NCI-H82 (cell line): ENCODE measurements around the gene XXYLT1.

Source experiments
- DNase-seq: peaks from one replicate; lab custom pipeline; 2025; lab: John Stamatoyannopoulos, UW

The XXYLT1 gene

GRCh38 chr3:195184716-195185421, 86.1 kb downstream of the XXYLT1 start:
- no peak for DNase-seq

DNA sequence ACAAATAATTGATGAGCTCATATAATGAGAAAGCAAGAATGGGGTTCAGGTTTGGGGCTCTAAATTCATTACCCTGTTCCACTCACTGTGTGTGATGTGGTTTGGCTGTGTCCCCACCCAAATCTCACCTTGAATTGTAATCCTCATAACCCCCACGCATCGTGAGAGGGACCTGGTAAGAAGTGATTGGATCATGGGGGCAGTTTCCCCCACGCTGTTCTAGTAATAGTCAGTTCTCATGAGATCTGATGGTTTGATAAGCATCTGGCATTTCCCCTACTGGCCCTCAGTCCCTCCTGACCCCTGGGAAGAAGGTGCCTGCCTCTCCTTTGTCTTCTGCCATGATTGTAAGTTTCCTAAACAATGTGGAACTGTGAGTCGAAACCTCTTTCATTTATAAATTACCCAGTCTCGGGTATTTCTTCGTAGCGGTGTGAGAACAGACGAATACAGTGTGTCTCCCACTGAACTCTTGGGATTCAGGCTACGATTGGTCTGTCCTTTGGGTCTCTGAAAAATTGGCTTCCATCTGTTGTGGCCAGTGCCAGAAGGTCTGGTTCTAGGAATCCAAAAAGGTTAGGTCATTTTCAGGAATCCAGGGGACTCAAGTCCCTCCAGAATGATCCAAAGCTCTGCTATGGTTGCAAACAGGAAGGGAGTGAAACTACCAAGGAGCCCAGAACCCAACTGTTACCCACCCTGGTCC, 87.7 kb downstream of the XXYLT1 start:
- no peak for DNase-seq

GRCh38 chr3:195182470-195182795, 88.5 kb downstream of the XXYLT1 start:
- DNase-seq = no peak

DNA sequence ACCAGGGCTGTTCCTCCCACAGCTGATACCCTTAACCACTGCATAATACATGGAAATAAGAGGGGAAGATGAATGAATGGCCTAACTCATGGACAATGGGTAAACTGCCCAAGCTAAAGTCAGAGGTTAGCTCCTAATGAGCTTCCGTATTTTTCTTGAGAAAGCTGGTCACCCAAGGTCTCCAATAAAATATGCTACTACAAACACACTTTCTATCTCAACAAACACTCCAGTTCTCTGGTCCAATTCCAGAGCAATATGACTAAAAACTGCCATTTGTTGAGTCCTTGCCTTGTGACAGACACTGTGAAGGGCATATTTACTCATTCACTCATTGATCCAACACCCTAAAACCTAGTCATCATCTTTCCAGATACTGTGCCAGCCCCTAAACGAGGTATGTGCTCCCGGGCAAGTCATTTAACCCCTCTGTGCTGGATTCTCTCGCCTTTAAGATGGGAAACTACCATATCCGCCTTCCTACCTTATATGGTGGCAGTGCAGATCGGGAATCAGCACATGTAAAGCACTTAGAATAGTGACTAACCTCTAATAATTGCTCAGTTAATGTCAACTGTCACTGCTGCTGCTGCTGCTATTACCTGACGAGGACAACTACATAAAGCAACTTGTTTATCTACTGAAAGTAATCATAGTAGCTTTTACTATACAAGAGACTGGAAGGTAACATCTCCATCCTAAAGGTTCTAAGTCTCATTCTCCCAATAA, 89.1 kb downstream of the XXYLT1 start:
- no peak for DNase-seq

DNA sequence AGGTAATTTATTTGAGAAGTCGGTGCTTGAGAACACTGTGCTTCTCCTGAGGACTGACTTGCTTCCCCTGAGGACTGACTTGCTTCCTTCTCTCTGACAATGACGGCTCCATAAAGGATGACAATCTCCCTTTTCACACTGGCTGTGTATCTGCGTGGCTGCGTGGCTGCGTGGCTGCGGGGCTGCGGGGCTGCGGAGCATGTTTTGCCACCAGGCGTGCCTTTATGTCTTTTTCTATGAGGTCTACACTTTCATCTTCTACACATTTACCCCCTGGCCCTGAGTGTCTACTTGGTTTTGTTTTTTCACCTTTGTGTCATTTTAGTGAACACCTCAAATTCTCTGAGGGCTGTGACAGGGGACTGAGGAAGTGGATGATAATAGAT, 89.9 kb downstream of the XXYLT1 start:
- no peak for DNase-seq

GRCh38 chr3:195180490-195181112, 90.4 kb downstream of the XXYLT1 start:
- DNase-seq = no peak

DNA sequence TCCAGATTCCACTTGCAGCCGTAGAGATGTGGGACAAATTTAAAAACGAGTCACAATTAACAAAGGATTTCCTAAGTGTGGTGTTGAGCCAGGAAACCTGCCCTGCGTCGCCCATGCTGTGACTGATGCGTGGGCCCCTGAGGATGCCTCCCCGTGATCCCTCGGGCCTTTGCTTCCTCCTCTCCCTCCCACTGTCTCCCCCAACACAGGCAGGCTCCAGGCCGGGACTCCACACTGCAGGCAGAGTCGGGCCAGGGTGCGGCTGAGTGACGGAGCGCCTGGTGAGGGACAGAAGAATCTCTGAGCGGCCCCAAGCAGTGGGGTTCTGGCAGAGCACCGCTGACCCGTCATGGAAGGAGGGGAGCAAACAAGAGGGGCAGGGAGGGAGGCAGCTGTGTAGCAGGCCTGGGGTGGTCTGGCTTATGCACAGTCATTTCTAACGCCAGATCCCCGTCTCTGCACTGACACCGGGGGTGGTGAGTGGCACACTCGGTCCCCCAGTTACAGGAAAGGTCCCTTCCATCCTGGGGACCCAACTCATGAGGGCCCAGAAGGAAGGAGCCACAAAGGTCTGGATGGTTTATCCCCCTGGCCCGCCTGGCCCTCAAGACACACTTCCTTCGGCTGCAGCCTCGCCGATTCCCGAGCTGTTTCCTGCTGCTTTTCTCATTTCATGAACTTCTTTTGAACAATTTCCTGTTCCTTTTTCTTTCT, 91.0 kb downstream of the XXYLT1 start:
- no peak for DNase-seq

DNA sequence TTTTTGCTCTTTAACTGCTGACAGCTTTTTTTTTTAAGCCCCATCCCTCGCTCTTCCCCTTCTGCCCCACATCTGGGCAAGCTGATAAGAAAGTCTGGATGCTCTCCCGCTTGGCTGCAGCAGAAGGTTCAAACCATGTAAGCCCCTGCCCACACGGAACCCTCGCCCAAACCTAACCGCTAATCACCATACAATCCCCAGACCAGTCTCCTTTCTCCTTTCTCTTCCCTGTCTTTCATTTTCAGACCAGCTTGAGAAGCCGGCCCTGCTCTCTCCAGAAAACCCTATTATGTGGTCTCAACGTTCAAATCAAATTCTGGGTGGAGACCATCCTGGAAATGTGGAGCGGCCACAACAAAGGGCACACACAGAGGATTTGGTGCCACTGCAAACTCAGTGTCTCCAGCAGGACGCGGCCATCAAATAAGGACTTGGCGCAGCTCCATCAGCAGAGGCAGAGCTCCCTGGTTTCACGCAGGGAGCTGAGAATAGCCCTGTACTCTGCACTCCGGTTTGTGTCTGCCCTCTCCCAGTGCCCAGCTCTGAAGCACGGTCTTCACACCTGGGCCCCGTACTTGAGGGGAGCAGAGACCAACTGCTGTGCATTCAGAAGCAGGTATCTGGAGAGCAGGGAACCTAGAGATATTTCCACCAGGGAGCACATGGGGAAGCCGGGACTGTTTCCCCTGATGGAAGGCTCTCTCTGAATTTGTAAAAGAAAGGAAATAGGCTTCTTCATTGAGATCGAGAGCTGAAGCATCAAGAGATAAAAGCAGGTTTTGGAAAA, 92.6 kb downstream of the XXYLT1 start:
- no peak for DNase-seq

GRCh38 chr3:195177422-195178123, 93.4 kb downstream of the XXYLT1 start:
- no peak for DNase-seq

DNA sequence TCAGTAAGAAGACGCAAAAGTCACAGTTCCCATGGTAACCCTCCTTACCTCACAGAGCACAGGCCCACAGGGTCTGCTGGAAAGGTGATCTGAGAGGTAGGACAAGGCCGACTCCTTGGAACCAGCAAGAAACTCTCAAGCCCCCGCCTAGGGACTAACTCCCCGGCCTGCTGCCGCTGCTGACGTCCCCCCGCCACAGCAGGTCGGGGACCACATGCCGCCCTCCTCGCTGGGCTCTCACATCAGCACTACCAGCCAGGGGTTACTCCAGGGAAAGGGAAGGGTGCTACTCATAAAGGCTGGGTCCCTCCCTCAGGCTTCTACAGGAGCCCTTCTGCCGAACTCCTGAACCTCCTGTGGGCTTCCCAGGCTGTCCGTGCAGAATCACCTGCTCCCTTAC, 94.2 kb downstream of the XXYLT1 start:
- DNase-seq = no peak

- DNase-seq = no peak
These were observed 95.3 kb downstream of the XXYLT1 start for GRCh38 chr3:195175476-195176337.

GRCh38 chr3:195175076-195175475, 95.9 kb downstream of the XXYLT1 start:
- no peak for DNase-seq

- DNase-seq = no peak
These were observed 97.3 kb downstream of the XXYLT1 start for GRCh38 chr3:195173657-195174056.

GRCh38 chr3:195172896-195173295, 98.1 kb downstream of the XXYLT1 start:
- DNase-seq = no peak

DNA sequence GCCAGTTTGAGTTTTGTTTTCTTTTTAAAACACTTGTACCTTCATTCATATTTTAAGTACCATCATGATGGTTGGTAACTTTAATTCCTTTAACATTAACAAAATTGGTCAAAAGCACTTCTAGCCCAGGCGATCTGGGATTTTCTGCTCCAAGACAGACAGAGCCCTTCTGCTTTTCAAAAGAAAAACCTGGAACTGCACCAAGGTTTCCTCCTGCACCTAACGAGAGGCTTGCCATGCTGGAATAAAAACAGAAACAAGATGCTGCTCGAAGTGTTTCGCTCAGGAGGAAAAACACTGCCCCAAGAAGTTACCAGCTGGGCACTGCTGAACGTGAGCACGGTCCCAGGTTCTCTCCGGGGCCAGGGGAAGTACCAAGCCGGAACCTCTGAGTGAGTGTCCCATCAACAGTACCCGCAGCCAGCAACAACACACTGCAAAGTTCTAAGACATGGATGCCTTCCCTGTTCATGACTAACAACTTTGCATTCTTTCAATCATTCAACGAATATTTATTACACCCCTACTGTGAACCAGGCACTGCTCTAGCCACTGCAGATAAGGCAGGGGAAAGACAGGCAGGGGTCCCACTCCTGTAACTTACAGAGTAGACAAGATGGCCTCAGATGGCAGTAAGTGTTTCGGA, 98.8 kb downstream of the XXYLT1 start:
- no peak for DNase-seq

- no peak for DNase-seq
These were observed 99.7 kb downstream of the XXYLT1 start for GRCh38 chr3:195171093-195171873.

- peak; percentile 78 for DNase-seq
These were observed 100.5 kb downstream of the XXYLT1 start for GRCh38 chr3:195170496-195170895.

DNA sequence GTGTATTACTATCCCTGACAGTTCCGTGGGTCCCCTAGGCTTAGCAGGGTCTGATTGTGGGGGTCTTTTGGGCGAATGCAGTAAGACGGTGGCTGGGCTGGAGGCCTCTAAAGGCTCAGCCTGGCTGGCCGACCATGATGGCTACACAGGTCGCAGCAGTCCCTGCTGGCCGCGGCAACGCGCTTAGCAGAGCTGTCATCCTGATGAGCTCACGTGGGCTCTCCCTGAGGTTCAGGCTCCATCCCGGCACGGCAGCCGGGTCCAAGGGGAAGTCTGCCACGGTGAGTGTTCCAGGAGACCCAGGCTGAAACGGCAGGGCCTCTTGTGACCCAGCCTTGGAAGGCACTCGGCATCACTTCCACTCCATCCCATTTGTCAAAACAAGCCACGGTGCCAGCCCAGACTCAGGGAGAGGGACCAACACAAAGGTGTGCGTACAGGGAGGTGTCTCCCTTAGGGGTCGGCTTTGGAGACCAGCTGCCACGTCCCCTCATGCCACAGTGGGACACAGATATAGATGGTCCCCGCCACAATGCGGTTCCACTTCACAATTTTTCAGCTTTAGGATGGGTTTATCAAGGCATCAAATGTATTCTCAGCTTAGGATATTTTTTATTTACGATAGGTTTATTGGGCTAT, 101.8 kb downstream of the XXYLT1 start:
- no peak for DNase-seq
